DMS114 treated with DMSO at 0.1 percent for 48 hours (cell line): Measurements from ENCODE around the gene ITSN1.

ENCODE experiments used
- DNase-seq: peaks from one replicate; lab custom pipeline; 2025; ENCODE audit not compliant: unreplicated experiment; lab: John Stamatoyannopoulos, UW

The ITSN1 gene

DNA sequence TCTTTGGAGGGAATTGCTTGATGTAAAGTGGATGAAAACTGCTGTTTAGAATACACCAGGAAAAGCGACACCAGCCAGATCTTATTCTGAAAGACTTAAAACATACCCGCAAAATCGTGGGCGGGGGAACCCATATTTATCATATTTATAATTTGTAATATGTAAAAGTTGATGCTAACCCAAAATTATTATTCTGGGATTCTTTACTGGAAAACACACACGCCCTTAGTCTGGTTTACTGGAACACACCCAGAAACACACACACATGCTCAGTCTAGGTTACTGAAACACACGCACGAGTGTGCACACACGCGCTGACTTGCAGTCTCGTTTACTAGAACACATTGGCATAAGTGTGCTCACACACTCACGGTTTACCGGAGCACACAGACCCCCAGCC is 240.8 kb downstream of the ITSN1 start:
- no peak for DNase-seq

DNA sequence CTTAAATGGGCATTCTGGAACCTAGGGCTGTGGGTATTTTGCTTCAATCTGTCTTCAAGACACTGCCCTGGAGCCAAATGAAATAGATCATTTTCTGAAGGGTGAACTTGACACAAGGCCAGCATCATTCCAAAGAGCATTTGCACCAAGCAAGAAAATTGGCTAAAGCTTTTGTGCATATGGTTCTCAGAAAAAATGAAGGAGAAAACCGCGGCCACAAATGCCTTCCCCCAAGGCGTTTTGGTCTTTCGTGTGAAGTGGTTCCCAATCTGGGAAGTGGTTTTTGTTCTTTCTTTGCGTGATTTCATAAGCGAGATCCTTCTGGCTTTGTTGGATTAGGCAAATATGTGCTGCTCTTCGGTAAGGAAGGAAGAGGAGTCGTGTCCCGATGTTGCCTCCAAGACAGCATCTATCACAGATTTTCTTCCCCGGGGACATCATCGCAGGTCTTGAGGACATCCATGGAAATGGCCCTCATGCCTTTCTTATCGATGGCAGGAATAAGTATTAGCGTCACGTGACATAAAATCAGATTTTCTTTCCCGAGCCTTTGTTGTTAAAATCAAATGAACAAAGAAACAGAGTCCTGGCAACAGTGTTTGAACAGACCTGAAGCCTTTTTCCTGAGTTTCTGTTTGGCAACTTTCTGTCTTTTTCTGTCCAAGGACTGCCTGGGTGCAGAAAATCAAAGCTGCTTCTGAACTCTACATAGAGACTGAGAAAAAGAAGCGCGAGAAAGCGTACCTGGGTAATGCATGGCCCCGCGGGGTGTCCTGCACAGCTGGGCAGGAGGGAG is 242.3 kb downstream of the ITSN1 start:
- DNase-seq = no peak

DNA sequence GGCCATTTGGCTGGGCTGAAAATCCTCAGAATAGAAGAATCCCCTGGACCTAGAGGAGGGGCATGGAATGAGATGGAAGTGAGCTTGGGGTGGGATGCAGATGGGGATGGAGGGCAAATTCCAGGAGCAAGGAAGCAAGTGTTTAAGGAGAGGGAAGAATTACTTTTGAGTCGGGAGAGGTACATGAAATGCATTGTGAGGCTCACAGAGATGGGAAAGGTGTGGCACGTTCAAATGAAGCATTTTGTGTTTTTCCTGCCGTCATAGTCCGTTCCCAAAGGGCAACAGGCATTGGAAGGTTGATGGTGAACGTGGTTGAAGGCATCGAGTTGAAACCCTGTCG is 242.8 kb downstream of the ITSN1 start:
- DNase-seq = no peak

DNA sequence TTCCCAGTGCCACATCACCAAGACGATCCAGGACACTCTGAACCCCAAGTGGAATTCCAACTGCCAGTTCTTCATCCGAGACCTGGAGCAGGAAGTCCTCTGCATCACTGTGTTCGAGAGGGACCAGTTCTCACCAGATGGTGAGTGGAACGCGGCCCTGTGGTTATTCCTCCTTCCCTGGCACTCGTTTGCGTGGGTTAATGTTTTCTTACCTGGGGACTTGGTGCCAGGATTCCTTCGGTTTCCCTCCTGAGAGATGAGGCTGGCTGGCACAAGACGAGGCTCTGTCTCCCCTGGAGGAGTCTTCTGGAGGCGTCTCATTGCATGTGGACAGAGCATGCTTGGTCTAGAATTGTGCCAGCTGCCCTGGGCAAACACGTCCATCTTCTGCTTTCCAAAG is 244.0 kb downstream of the ITSN1 start:
- no peak for DNase-seq

DNA sequence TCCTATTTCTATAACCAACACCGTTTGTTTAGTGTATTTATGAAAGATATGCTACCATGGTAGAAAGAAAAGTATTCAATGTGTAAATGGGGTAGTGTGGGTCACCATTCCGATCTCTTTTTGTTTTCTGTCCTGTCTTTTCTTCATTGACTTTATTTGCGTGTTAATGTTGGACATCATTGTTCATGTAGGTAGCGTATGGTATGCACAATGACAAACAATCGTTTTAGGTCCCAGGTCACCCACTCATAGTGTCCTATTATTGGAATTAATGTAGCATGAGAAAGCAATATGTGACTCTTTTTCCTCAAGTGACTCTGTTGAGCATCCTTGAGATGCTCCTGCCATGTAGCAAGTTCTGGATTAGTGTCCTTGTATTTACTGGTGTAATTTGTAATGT is 247.9 kb downstream of the ITSN1 start:
- DNase-seq = no peak

DNA sequence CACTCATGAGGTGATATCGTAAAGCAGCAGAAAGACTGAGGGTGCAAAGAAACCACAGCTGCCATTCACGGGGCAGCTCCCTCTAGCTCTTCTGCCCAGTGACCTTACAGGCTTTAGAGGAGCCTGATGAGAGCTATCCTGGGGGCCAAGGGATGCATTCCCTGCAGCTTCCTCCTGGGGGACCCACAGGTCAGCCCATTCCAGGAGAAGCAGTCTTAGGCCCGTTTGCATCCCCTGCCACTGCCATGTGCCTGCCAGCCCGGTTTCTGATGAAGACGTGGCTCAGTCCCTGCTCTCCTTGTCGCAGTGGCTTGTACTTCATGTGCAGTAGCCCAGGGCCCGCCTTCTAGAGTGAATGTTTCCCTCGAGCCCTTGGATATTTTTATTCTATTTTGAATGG is 250.6 kb downstream of the ITSN1 start:
- no peak for DNase-seq

DNA sequence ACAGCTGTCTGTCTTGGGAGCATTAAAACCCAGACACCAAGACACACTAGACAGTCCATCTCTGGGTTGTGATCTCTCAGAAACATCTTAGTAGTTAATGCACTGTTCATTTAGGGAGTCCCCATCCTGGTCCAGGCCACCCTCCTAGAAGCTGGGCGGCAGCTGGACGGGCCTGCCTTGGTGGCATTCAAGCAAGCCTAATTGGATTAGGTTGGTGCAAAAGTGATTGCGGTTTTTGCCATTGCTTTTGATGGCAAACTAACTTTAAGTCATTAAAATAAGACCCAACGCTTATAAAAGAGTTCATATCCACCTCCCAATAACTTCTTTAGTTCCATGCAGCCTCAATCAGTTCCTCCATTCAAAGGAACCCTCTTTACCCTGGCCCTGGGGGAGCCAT is 251.6 kb downstream of the ITSN1 start:
- no peak for DNase-seq

DNA sequence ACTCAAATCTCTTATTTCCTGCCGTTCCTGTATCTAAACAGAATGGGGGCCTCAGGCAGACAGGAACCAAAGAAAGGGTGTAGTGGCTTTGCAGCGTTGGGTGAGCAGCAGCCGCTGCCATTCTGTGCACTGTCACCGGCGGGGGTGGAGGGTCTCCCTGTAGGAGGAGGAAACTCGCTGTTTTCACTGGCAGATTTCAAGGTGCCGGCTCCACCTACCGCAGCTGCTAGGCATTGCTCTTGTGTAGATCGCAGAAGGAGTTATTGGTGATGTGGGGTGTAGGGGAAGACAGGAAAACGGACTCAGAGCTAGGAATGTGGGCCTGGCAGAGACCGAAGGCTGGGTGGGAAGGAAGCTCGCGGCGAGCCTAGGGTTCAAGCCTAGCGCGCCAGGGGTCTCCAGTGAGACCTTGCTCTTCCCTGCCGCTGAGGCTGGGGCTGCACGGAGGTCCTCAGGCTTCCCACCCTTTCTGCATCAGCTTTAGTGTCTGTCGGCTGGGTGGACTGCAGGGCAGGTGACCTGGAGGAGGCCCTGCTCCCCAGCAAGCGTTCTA is 252.5 kb downstream of the ITSN1 start:
- peak; percentile 68 for DNase-seq

DNA sequence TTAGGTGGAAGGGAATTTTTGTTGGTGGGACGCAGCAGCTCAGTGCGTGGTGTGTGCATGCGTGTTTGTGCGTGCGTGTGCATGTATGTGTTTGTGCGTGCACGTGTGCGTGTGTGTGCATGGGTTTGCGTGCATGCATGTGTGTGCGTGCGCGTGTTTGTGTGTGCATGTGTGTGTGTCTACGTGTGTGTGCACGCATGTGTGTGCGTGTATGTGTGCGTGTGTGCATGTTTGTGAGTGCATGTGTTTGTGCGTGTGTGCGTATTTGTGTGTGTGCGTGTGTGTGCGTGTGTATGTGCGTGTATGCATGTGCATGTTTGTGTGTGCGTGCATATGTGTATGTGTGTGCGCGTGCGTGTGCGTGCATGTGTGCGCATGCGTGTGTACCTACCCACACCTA is 253.1 kb downstream of the ITSN1 start:
- no peak for DNase-seq

DNA sequence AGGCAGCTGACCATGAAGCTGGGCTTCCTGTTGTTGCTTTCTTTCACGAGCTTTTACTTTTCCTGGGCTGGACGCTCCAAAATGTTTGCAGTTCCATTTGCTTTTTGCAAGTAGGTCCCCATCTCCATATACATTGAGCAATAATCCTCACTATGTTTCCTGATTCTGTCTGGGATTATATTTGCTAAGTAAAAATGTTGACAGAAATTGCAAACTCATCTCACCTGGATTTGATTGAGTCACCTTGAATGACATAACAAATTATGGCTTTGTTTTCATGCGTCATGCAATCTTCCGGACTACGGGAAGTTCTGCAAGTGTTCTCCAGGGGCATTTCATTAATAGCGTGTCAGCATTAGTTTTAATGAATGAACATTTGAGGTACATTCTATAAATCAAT is 254.4 kb downstream of the ITSN1 start:
- DNase-seq = no peak

DNA sequence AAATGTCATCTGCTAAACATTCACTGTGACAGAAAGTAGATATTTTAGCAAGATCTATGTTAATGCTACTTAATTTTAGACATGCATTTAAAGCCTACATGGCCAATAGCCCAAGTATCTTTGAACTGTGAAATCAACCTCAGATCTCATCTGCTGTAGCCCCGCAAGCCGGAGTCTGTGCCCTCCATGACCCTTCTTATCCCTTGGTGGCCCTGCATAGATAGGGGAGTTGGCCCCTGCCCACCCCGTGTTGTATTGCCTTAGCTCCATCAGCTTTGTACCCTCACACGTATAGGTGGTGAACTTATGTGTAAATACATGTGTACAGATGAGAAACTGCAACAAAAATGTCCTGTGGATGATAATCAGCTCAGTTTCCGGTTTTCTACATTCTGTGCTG is 254.8 kb downstream of the ITSN1 start:
- no peak for DNase-seq

DNA sequence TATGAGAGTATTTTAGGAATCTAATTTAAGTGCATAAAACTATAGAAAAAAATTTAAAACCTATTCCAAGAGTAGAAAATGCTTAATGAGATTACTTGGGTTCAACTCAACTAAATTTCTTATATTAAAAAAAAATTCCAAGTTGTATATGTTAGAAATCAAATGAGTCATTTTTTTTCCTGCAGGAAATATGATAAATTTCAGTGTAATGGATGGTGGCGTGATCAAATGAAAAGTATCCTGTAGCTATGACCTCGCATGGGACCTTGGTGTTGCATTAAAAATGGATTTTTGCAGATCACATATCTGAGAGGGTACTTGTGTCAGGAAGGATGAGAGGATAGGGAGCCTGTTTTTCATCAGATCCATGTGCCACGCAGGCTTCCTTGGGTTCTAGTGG is 255.4 kb downstream of the ITSN1 start:
- no peak for DNase-seq

DNA sequence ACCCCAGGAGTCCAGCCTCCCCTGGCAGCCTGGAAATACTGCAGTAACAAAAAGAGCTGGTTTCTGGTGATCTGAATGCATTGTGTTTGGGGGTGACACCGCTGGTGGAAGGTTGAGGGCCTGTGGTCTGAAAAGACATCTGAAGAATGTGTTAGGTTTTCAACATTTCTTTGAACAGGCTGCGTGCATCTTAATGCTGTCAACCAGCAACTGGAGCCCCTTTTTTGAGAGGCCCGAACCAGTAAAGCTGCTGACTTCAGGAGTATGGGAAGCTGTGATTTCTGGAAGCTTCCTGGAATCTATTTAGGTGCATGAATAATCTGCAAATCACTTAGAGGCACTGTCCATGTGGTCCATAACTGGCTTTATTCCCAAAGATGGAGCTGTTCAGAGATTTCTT is 256.3 kb downstream of the ITSN1 start:
- DNase-seq = no peak

DNA sequence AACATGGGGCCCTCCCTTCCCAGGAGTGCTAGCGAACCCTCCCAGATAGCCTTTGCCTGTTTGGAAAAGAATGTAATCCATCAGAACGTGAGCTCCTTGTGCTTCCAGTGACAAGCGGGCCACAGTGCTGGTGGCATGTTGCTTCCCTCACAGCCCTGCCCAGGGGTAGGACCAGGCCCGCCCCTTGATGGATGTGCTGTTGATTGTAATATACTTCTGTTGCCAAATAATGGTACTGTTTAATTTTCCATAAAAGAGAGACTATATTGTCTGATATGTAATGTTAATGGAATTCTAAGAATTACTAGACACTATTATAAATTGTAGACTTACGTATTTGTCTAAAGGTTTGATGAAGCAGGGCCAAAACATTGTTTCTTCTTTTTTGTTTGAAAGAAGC is 256.9 kb downstream of the ITSN1 start:
- no peak for DNase-seq

DNA sequence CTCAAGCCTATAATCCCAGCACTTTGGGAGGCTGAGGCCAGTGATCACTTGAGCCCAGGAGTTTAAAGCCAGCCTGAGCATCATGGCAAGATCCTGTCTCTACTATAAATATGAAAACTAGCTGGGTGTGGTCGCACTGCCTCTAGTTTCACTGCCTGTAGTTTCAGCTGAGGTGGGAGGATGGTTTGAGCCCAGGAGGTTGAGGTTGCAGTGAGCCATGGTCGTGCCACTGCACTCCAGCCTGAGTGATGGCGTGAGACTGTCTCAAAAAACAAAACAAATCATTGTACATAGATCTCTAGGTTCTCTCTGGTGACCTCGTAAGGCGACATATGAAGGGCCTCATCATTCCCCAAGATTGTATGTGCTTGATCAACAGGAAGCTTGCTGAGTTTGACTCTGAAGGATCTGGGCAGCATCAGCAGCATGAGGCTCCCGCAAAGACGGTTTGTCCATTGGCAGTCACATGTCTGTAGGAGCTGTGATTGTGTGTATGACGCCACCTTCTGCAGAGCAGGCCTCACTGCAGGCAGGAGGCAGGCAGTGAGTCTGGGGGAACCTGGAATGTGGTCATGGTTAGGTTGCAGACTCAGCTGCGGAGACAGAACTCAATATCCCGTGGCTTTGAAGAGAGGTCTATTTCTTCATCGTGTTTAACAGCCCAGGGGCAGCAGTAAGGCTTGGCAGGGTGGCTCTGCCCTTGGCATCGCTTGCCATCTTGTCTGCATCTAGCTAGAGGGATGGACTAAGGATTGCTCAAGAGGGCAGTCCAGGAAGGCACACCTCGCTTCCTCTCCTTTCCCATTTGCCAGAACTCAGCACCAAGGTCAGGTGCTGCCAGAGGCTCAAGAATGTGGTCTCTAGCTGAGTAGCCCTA is 259.3 kb downstream of the ITSN1 start:
- DNase-seq = peak; percentile 31

DNA sequence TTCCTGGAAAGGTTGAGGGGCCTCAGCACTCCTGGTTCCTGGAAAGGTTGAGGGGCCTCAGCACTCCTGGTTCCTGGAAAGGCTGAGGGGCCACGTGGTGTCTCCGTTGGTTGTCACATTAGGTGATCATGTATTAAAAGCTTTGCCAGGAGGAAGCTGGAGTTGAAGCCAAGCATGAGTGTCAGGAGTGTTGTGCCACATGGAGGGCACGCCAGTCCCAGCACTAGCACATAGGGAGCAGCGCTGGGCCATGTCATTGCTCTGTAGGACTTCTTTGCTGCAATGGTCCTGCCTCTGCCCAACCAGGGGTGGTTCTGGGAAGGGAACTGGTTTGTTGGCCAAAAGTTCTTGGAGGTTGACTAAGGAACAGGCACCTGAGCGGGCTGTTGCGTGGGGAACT is 260.0 kb downstream of the ITSN1 start:
- no peak for DNase-seq

DNA sequence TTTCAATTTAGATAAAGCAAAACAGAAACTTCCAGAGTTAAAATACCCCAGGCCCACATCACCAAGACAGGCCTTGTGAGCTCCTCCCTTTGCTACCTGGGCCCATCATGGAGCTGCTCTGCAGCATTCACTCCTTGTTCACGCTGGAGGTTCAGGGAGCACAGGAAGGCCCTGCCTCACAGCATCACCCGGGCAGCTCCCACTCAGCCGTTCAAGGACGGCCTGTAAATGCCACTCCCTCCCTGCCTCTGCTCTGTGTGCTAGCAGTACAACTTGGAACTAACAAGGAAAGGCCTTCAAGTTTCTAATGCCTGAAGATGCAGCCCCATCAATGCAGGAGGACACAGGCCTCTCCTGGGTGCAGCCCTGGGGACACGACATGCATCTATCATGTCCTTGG is 261.7 kb downstream of the ITSN1 start:
- no peak for DNase-seq

DNA sequence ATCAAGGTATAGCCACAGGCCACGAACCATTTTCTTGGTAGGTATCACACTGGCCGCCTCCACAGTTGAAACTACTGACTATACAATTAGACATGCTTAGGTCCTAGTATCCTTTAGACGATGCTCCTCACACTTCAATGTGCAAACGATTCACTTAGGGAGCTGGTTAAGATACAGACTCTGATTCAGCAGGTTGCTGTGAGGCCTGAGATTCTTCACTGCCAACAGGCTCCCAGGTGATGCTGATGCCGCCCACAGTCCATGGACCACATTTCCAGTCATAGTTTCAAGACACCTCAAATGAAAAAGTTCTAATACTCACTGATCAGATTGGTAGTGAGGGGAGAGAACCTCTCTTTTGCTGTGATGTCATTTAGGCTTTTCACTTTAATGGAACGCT is 266.5 kb downstream of the ITSN1 start:
- DNase-seq = no peak

DNA sequence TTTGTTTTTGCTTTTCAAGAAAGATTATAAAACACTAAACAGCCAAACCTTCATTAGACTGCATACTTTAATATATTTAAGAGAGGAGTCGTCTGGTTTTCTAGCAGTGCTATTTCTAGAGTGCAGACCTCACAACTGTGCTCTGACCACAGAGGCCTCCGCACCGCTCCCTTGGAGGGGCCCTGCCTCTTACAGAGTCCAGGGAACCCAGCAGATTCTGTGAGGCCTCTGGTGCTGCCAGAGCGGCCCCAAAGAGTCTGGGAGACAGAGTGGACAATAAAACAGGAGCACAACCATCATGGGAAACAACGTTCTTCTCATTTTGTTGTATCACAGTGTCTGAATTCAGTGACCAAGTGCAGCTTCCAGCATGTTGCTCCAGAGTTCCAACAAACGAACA is 267.5 kb downstream of the ITSN1 start:
- DNase-seq = no peak

DNA sequence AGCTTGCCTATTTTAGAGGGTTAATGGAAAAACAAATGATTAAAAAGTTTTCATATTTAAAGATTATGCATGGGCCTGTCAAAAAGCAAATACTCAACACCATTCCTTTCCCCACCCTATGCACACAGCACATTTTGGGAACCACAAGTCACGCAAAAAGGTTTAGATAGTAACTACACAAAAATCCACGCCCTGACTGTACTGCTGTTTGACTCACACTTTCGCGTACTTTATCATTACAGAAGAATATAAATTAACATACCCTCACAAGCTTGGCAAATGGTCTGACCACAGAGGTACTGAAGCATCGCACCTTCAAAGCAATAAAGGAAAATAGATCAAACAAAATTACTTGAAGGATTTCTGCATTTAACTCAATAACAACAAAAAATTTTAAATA is 271.9 kb downstream of the ITSN1 start:
- no peak for DNase-seq

DNA sequence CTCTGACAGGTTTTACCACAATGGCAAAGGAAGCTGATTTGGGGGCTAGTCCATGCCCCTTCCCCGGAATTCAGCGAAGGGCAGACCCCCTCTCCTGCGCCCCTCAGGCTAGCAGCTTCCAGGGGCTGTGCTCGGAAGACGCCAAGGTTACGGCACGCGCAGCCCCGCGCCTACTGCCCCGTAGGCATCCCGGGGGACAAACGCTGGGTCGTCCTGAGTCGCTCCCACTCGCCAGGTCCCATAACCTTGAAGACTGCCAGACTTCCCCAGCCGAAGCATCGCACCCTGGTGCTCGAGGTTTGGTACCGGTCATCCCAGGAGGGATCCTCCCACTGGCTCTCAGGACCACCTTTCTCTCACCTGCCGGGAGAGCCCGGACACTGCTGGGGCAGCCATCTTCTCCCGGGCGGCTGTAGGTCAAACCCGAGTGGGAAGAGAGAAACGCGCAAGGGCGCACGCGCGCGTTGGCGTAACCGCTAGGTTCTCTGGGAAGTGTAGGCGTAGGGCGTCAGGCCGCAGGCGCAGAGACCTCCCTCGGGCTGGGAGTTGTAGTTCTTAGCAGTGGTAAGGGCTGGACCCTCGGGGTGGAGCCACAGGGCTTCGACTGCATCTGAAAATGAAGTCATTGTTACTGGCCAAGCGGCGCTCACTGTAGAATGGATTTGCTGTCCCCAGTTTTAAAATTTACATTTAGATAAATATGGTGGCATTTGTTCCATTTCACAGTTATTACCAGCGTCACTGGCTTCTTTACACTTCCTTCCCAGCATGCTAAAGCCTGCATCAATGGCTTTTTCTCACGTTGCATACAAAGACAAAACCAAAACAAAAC is 273.3 kb downstream of the ITSN1 start, which contains the start of gene ATP5PO:
ATP5PO (minus strand) TSS at position 437 of the 832 bp plus-strand sequence; CDS start at position 396, 41 bp downstream.
- DNase-seq = peak; percentile 94
